Spleen (tissue), 7 donors: ENCODE measurements around the gene RALB.

Experiments used
- POLR2A ChIP-seq, 3 donors: fragments of 450-650 bp; IDR thresholded peaks; one replicate each; pipeline ENCODE4 v1.5.1; 2017; ENCODE audit warnings: antibody characterized with exemption in 3 of 3, mild to moderate bottlenecking in 1 of 3
- POLR2AphosphoS5 ChIP-seq, 3 donors: sonication (generic); formaldehyde crosslinking; IDR thresholded peaks; one replicate each; pipeline ENCODE4 v1.5.1; 2017; ENCODE audit warnings: antibody characterized with exemption in 3 of 3
- TF ChIP-seq, protein P1 (sequence below), 11 experiments: fragments of 200-600 bp in 7 of 11; fragments of 450-650 bp in 4 of 11; sonication (generic) in 4 of 11; IDR thresholded peaks in 8 of 11; conservative IDR thresholded peaks in 3 of 11; 1 replicate in 7 of 11; 2 replicates in 4 of 11; pipeline versions ENCODE4 v1.4.0 to v1.8.0; 2016 to 2021; ENCODE audit warnings: antibody characterized with exemption in 11 of 11, inconsistent platforms in 4 of 11, mild to moderate bottlenecking in 1 of 11
- donor health status: DM: no; HTN: no; CAD: no; lungs with moderate emphysema.
- donor health status: DM: no; HTN: no; CAD: no.
- donor health status: DM: no; HTN: no; CAD: no.

DNA sequence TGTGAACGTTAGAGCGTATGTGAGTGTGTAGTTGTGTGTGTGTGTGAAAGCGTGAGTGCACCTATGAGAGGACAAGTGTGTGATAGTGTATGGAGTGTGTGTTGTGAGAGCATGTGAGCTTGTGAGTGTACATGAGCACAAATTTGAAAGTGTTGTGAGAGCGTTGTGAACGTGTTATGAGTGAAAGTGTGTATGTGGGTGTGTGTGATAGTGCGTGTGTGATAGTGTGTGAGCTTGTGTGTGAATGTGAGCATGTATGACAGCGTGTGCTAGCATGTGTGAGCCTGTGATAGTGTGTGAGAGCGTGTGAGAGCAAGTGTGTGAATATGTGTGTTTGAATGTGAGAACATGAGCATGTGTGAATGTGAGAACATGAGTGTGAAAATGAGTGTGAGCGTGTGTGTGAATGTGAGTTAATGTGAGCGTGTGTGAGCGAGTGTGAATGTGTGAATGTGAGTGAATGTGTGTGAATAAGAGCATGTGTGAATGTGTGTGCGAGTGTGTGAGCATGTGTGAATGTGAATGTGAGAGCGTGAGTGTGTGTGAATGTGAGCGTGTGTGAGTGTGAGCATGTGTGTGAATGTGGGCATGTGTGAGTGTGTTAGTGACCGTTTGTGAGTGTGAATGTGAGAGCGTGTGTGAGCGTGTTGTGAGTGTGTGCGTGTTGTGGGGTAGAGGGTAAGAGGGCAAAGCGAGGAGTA is 25.0 kb downstream of the RALB start:
- TF ChIP-seq, protein P1, sequence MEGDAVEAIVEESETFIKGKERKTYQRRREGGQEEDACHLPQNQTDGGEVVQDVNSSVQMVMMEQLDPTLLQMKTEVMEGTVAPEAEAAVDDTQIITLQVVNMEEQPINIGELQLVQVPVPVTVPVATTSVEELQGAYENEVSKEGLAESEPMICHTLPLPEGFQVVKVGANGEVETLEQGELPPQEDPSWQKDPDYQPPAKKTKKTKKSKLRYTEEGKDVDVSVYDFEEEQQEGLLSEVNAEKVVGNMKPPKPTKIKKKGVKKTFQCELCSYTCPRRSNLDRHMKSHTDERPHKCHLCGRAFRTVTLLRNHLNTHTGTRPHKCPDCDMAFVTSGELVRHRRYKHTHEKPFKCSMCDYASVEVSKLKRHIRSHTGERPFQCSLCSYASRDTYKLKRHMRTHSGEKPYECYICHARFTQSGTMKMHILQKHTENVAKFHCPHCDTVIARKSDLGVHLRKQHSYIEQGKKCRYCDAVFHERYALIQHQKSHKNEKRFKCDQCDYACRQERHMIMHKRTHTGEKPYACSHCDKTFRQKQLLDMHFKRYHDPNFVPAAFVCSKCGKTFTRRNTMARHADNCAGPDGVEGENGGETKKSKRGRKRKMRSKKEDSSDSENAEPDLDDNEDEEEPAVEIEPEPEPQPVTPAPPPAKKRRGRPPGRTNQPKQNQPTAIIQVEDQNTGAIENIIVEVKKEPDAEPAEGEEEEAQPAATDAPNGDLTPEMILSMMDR (IDR thresholded peaks at IDR 0.05 in 8 of 11, conservative IDR thresholded peaks at IDR 0.05 in 3 of 11) = no peak
- TF ChIP-seq POLR2AphosphoS5 (IDR thresholded peaks at IDR 0.05) (no peak), POLR2A (IDR thresholded peaks at IDR 0.05) (no peak)
